Left ventricle myocardium inferior (tissue), 1 donor: ENCODE data around the gene SPAM1. TPM values are rescaled to one million over a fixed set of nuclear protein-coding genes. Genes with fewer than 3 reads are reported as not detected.

Experiments used
- DNase-seq: peaks from one replicate; pipeline ENCODE4 v3.0.0-alpha.2; 2020
- H3K27ac ChIP-seq: fragments of 200-600 bp; replicated peaks from 2 replicates; pipeline ENCODE4 v1.8.0; 2021
- H3K27me3 ChIP-seq: fragments of 200-600 bp; 2 replicates; pipeline ENCODE4 v1.8.0; 2021; ENCODE audit warnings: low read depth
- H3K36me3 ChIP-seq: fragments of 200-600 bp; 2 replicates; pipeline ENCODE4 v1.8.0; 2021
- H3K4me1 ChIP-seq: fragments of 200-600 bp; 2 replicates; pipeline ENCODE4 v1.8.0; 2021
- H3K4me3 ChIP-seq: fragments of 200-600 bp; 2 replicates; pipeline ENCODE4 v1.8.0; 2021; ENCODE audit warnings: mild to moderate bottlenecking, moderate library complexity
- H3K9me3 ChIP-seq: fragments of 200-600 bp; replicated peaks from 2 replicates; pipeline ENCODE4 v1.8.0; 2021
- CTCF ChIP-seq: fragments of 200-600 bp; IDR thresholded peaks from 2 replicates; pipeline ENCODE4 v1.8.0; 2021; ENCODE audit warnings: antibody characterized with exemption, mild to moderate bottlenecking, borderline replicate concordance
- intact Hi-C: fragments of 100-400 bp; cut with micrococcal nuclease; formaldehyde crosslinking; loops from one replicate; pipeline ENCODE4 v1.11.0; 2022
- total RNA-seq: library from RNA; stranded (reverse); fragmentation: NEBNext Ultra II Directional; extraction: Animal tissue kit (Norgen Biotek cat#: 25700); gene quantifications from one replicate; pipeline ENCODE4 v1.2.1, GENCODE V29; 2021
- donor health status: DM: no; HTN: yes; CAD: no; lungs with severe emphysema.

The SPAM1 gene
- total RNA-seq, 1 donor from 2014 or later, result not detected

GRCh38 chr7:123948136-123948535 is 23.1 kb downstream of the SPAM1 start:
- Histone ChIP-seq H3K36me3 (no peaks in the 10 kb centered on the region), H3K4me1 (no peaks in the 10 kb centered on the region), H3K27ac (no peak overlapping the region), H3K9me3 (no peaks in the 10 kb centered on the region), H3K4me3 (no peak overlapping the region), H3K27me3 (no peaks in the 10 kb centered on the region)
- no peak for DNase-seq
- TF ChIP-seq CTCF, result no peak
- intact Hi-C loops, result no loop called here

DNA sequence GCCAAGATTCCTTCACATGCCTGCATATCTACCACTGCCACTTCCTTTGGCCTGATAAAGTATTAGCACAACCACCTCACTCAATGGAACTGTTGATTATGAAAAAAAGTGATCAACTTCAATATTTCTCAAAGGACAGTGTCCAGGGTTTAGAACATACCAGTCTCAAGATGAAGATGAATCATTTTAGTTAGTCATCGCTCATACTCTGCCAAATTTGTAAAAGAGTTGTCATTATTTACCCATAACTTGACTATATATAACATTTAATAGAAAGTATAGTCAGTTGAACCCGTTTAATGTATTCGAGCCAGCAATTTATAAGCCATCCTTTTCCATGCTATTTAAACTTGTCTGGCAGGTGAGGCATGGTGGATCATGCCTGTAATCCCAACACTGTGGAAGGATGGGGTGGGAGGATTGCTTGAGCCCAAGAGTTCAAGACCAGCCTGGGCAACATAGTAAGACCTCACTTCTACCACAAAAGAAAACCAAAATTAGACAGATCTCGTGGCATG is 33.2 kb downstream of the SPAM1 start:
- H3K4me1 ChIP-seq, result no peaks in the 10 kb centered on the region
- no peak for DNase-seq
- H3K9me3 ChIP-seq, result no peaks in the 10 kb centered on the region
- TF ChIP-seq CTCF, result no peak
- no peaks in the 10 kb centered on the region for H3K36me3 ChIP-seq
- H3K4me3 ChIP-seq, result no peak overlapping the region
- intact Hi-C loops, result no loop called here
- no peaks in the 10 kb centered on the region for H3K27me3 ChIP-seq
- no peak overlapping the region for H3K27ac ChIP-seq

DNA sequence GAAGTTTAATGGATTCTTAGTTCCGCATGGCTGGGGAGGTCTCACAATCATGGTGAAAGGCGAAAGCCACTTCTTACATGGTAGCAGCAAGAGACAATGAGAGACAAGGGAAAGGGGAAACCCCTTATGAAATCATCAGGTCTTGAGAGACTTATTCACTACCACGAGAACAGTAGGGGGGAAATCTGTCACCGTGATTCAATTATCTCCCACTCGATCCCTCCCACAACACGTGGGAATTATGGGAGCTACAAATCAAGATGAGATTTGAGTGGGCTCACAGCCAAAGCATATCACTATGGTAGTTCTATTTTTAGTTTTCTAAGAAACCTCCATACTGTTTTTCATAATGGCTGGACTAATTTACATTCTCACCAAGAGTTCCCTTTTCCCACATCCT is 36.7 kb downstream of the SPAM1 start:
- Histone ChIP-seq H3K4me3 (no peak overlapping the region), H3K27me3 (no peaks in the 10 kb centered on the region), H3K4me1 (no peaks in the 10 kb centered on the region), H3K9me3 (no peaks in the 10 kb centered on the region), H3K27ac (no peak overlapping the region), H3K36me3 (no peaks in the 10 kb centered on the region)
- no peak for DNase-seq
- TF ChIP-seq CTCF, result no peak
- intact Hi-C loops, result no loop called here

- H3K9me3 ChIP-seq, result no peaks in the 10 kb centered on the region
- no peaks in the 10 kb centered on the region for H3K36me3 ChIP-seq
- H3K27me3 ChIP-seq, result no peaks in the 10 kb centered on the region
- no peak overlapping the region for H3K27ac ChIP-seq
- no peak for DNase-seq
- no peaks in the 10 kb centered on the region for H3K4me1 ChIP-seq
- intact Hi-C loops, result no loop called here
- H3K4me3 ChIP-seq, result no peak overlapping the region
- peak; percentile 36 for TF ChIP-seq CTCF
Measured at GRCh38 chr7:123966936-123967335, 41.9 kb downstream of the SPAM1 start.

DNA sequence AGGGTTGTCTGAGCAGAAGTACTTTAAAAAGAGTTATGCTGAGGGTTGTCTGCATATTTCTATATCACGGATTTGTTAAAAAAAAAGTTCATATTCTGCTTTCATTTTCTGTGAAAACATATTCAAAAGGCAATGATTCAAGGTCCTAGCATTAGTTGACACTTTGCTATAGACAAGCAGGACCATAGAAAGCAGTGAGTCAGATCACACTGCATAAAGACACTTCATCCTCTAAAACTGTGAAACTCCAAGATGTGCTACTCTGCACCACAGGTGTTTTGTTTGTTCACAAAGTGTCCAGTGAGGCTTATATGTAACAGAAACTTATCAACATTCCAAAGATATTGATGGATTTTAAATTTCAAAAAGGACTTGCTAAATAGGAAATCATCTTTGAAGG is 47.0 kb downstream of the SPAM1 start:
- TF ChIP-seq CTCF, result no peak
- Histone ChIP-seq H3K9me3 (no peaks in the 10 kb centered on the region), H3K36me3 (no peaks in the 10 kb centered on the region), H3K4me1 (no peaks in the 10 kb centered on the region), H3K27ac (no peak overlapping the region), H3K27me3 (no peaks in the 10 kb centered on the region), H3K4me3 (no peak overlapping the region)
- intact Hi-C loops, result no loop called here
- DNase-seq, result no peak

DNA sequence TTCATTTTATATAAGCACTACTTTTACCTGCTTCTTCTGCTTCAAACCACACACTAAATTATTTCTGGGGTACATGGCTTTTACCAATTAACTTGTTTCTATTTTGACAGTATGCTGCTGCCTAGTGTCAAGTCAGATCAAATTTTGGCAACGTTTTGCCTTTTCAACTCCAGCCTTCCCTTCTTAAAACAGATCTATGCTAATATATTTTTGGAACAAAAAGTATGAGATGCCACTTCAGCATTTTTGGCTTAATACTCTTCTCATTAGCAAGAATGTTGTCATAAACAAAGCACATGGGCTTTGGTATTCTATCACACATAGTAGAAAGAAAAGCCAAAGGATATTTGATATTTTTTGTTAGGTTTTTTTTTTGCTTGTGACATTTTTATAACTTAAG is 47.8 kb downstream of the SPAM1 start:
- TF ChIP-seq CTCF, result no peak
- no peaks in the 10 kb centered on the region for H3K27me3 ChIP-seq
- H3K4me3 ChIP-seq, result no peak overlapping the region
- DNase-seq, result no peak
- no peak overlapping the region for H3K27ac ChIP-seq
- no peaks in the 10 kb centered on the region for H3K4me1 ChIP-seq
- H3K9me3 ChIP-seq, result no peaks in the 10 kb centered on the region
- no peaks in the 10 kb centered on the region for H3K36me3 ChIP-seq
- intact Hi-C loops, result no loop called here
